LNCAP (cell line): Measurements from ENCODE around the gene TBL1XR1.

Source experiments
- CTCF ChIP-seq: fragments of 450-650 bp; IDR thresholded peaks from 2 replicates; pipeline ENCODE4 v1.5.1; 2017; ENCODE audit warnings: mild to moderate bottlenecking

TBL1XR1 gene

GRCh38 chr3:177068967-177069366 is 128.3 kb downstream of the TBL1XR1 start:
- no peak for TF ChIP-seq CTCF

- TF ChIP-seq CTCF = no peak
Measured at GRCh38 chr3:177066068-177066467, 131.2 kb downstream of the TBL1XR1 start.

- TF ChIP-seq CTCF = no peak
Measured at GRCh38 chr3:177065285-177066033, 131.8 kb downstream of the TBL1XR1 start.

GRCh38 chr3:177062052-177062732 is 135.1 kb downstream of the TBL1XR1 start:
- TF ChIP-seq CTCF = no peak

- no peak for TF ChIP-seq CTCF
Measured at GRCh38 chr3:177061369-177061768, 135.9 kb downstream of the TBL1XR1 start.

- no peak for TF ChIP-seq CTCF
Measured at GRCh38 chr3:177060492-177060891, 136.8 kb downstream of the TBL1XR1 start.

GRCh38 chr3:177058648-177059047 is 138.6 kb downstream of the TBL1XR1 start:
- TF ChIP-seq CTCF = no peak
